K562 (cell line): Measurements from ENCODE around the gene ZKSCAN1. TPM values are rescaled to one million over a fixed set of nuclear protein-coding genes. Genes with fewer than 3 reads are reported as not detected.

Experiments
- ATAC-seq: fragments of 200-7000 bp; cut with Tn5 transposase; 3 replicates; pipeline ENCODE4 v1.9.1; 2020; ENCODE audit warnings: moderate library complexity
- BruUV-seq: library from RNA; stranded (reverse); fragments of 400-500 nt; replicated peaks from 2 replicates; lab custom pipeline; 2021; lab: Mats Ljungman, UMichigan
- CTCF ChIA-PET: fragments of 300-600 bp; formaldehyde crosslinking; extraction: SDS; loops from one replicate; lab custom pipeline; 2021; ENCODE audit warnings: low intra/inter-chr PET ratio; lab: Yijun Ruan, JAX
- POLR2A ChIA-PET: fragments of 300-600, 350-650 bp; sonication (Branson Sonifier 250); formaldehyde crosslinking; extraction: SDS; loops from one replicate; lab custom pipeline; 2021; ENCODE audit warnings: antibody characterized with exemption, inconsistent platforms; lab: Yijun Ruan, JAX
- DNase-seq, 4 experiments: peaks; one replicate each; pipeline versions ENCODE4 v3.0.0 to v3.0.0-alpha.2; 2011 to 2018; ENCODE audit warnings: low spot score in 3 of 4, mixed read lengths in 3 of 4; ENCODE audit errors: extremely low read depth in 1 of 4
- FAIRE-seq: peaks from 2 replicates; lab custom pipeline; 2011; peaks lifted over from hg19 to GRCh38; lab: Jason Lieb, UNC
- H2AFZ ChIP-seq: 2 replicates; pipeline ENCODE4 v1.6.0; 2011; ENCODE audit warnings: low read depth, low read length, control low read depth, inconsistent platforms
- H3K27ac ChIP-seq: fragments of 200-600 bp; 3 replicates; pipeline ENCODE4 v1.8.0; 2011; ENCODE audit warnings: low read depth, mild to moderate bottlenecking, control low read depth, inconsistent platforms, low read length, moderate library complexity, mixed read lengths; ENCODE audit errors: extremely low read depth
- H3K27me3 ChIP-seq, 2 experiments: fragments of 300-600 bp in 1 of 2; 2 replicates in 1 of 2; 3 replicates in 1 of 2; pipeline versions ENCODE4 v1.6.0 to v1.8.0; 2011; ENCODE audit warnings: inconsistent platforms in 2 of 2, low read length in 2 of 2, mild to moderate bottlenecking in 1 of 2, mixed read lengths in 1 of 2, moderate library complexity in 1 of 2; ENCODE audit not compliant: control insufficient read depth in 2 of 2, insufficient read depth in 2 of 2
- H3K36me3 ChIP-seq: fragments of 300-600 bp; 3 replicates; pipeline ENCODE4 v1.8.0; 2011; ENCODE audit warnings: mild to moderate bottlenecking, low read length, inconsistent platforms; ENCODE audit not compliant: control insufficient read depth, insufficient read depth
- H3K4me1 ChIP-seq, 2 experiments: fragments of 200-600 bp in 1 of 2; replicated peaks in 1 of 2; 2 replicates in 1 of 2; 3 replicates in 1 of 2; pipeline versions ENCODE4 v1.5.1 to v1.8.0; 2011; ENCODE audit warnings: inconsistent platforms in 2 of 2, low read length in 2 of 2, mild to moderate bottlenecking in 1 of 2, mixed read lengths in 1 of 2, moderate library complexity in 1 of 2; ENCODE audit not compliant: control insufficient read depth in 2 of 2, insufficient read depth in 2 of 2
- H3K4me2 ChIP-seq: 2 replicates; pipeline ENCODE4 v1.6.1; 2011; ENCODE audit warnings: low read length, control low read depth, inconsistent platforms, mixed read lengths; ENCODE audit not compliant: insufficient read depth
- H3K4me3 ChIP-seq: fragments of 200-600 bp; sonication (generic), shearing (Covaris generic); 2 replicates; pipeline ENCODE4 v1.5.1; 2016; ENCODE audit warnings: control low read depth, inconsistent platforms
- H3K79me2 ChIP-seq: fragments of 200-600 bp; 3 replicates; pipeline ENCODE4 v1.8.0; 2011; ENCODE audit warnings: low read length, inconsistent platforms; ENCODE audit not compliant: control insufficient read depth, insufficient read depth
- H3K9ac ChIP-seq, 2 experiments: 2 replicates each; pipeline versions ENCODE4 v1.6.0 to v1.6.1; 2011; ENCODE audit warnings: low read depth in 2 of 2, low read length in 2 of 2, control low read depth in 1 of 2, inconsistent platforms in 1 of 2, mild to moderate bottlenecking in 1 of 2, mixed read lengths in 1 of 2; ENCODE audit not compliant: insufficient read depth in 1 of 2
- H3K9me1 ChIP-seq: one replicate; pipeline ENCODE4 v1.6.0; 2011; ENCODE audit warnings: inconsistent platforms, mild to moderate bottlenecking, low read length, moderate library complexity; ENCODE audit not compliant: control insufficient read depth, insufficient read depth
- H3K9me3 ChIP-seq: replicated peaks from 2 replicates; pipeline ENCODE4 v1.5.1; 2011; ENCODE audit warnings: low read depth, low read length, inconsistent platforms; ENCODE audit not compliant: control insufficient read depth, insufficient read depth
- H4K20me1 ChIP-seq: replicated peaks from 2 replicates; pipeline ENCODE4 v1.6.1; 2011; ENCODE audit warnings: low read length, inconsistent platforms, mixed read lengths; ENCODE audit not compliant: control insufficient read depth, insufficient read depth
- CEBPZ ChIP-seq: fragments of 150-350 bp; IDR thresholded peaks from 2 replicates; pipeline ENCODE4 v1.6.1; 2014; ENCODE audit warnings: low read depth, mild to moderate bottlenecking, low read length, borderline replicate concordance
- EWSR1 ChIP-seq: fragments of 450-650 bp; IDR thresholded peaks from 2 replicates; pipeline ENCODE4 v1.6.1; 2018; ENCODE audit warnings: borderline replicate concordance, mild to moderate bottlenecking, low read depth, moderate library complexity; ENCODE audit not compliant: partially characterized antibody
- KDM5B ChIP-seq: fragments of 200-600 bp; sonication (generic); IDR thresholded peaks from 2 replicates; pipeline ENCODE4 v1.6.1; 2012; ENCODE audit warnings: low read depth, mild to moderate bottlenecking, moderate library complexity, low read length, control low read depth, inconsistent platforms; ENCODE audit not compliant: insufficient replicate concordance
- MXI1 ChIP-seq: IDR thresholded peaks from 2 replicates; pipeline ENCODE4 v1.6.1; 2011; ENCODE audit warnings: low read depth, mild to moderate bottlenecking, improper control_type of control experiment, low read length
- MYNN ChIP-seq, 2 experiments: sonication (generic); formaldehyde crosslinking in 1 of 2; IDR thresholded peaks; 2 replicates each; pipeline versions ENCODE4 v1.5.0 to v1.6.1; 2016 to 2020; ENCODE audit warnings: antibody characterized with exemption in 1 of 2, missing genetic modification reagents in 1 of 2
- RBM14 ChIP-seq: fragments of 200-400 bp; formaldehyde crosslinking; IDR thresholded peaks from 2 replicates; pipeline ENCODE4 v1.6.1; 2018; ENCODE audit warnings: low read depth, mild to moderate bottlenecking, low read length, moderate library complexity, borderline replicate concordance; ENCODE audit not compliant: insufficient read depth
- SMARCA5 ChIP-seq: fragments of 450-650 bp; IDR thresholded peaks from 2 replicates; pipeline ENCODE4 v1.6.1; 2016
- SREBF2 ChIP-seq: sonication (generic); formaldehyde crosslinking; IDR thresholded peaks from 2 replicates; pipeline ENCODE4 v1.4.0; 2020; ENCODE audit warnings: mild to moderate bottlenecking, missing genetic modification reagents
- U2AF1 ChIP-seq: fragments of 200-400 bp; formaldehyde crosslinking; optimal IDR thresholded peaks from 2 replicates; pipeline ENCODE3; 2017; ENCODE audit warnings: mild to moderate bottlenecking, low read depth, low read length, moderate library complexity
- XRCC5 ChIP-seq: fragments of 200-400 bp; formaldehyde crosslinking; IDR thresholded peaks from 2 replicates; pipeline ENCODE4 v1.6.1; 2017; ENCODE audit warnings: low read depth, mild to moderate bottlenecking, low read length
- ZBTB5 ChIP-seq: fragments of 450-650 bp; IDR thresholded peaks from 2 replicates; pipeline ENCODE4 v1.6.1; 2017; ENCODE audit warnings: antibody characterized with exemption
- whole genome bisulfite sequencing: fragments of 100-300 bp; shearing (Covaris generic); methylation state at CpG from one replicate; pipeline ENCODE4 v1.1.6; 2016; ENCODE audit warnings: low coverage, mixed read lengths; ENCODE audit not compliant: insufficient coverage; ENCODE audit errors: missing lambda C conversion rate; 5-methylcytosine and 5-hydroxymethylcytosine counted together
- in situ Hi-C: fragments of 300-500 bp; cut with MboI; formaldehyde crosslinking; loops from 4 replicates; pipeline ENCODE4 v1.15.0; 2018; ENCODE audit warnings: inconsistent platforms, mixed read lengths
- intact Hi-C: fragments of 100-400 bp; cut with micrococcal nuclease; formaldehyde crosslinking; loops from 2 replicates; pipeline ENCODE4 v1.14.2; 2022
- polyA plus RNA-seq, 8 experiments: library from polyadenylated mRNA; depleted of rRNA in 4 of 8; stranded (reverse) in 5 of 8; unstranded in 3 of 8; fragments of >200 nt; fragmentation: Nextera tagmentation in 2 of 8; fragmentation: Illumina TruSeq in 1 of 8; extraction: Ambion mirVana in 2 of 8; extraction: Trizol in 1 of 8; gene quantifications; 2 replicates each; pipeline versions ENCODE4 v1.2.1 to v1.2.3, GENCODE V29; 2011 to 2014; ENCODE audit warnings: inconsistent platforms in 1 of 8, missing spikeins in 1 of 8
- total RNA-seq, 7 experiments: library from RNA; depleted of rRNA in 6 of 7; stranded (reverse); fragments of >200 nt in 6 of 7; fragmentation: Illumina TruSeq in 2 of 7; extraction: Trizol in 2 of 7; gene quantifications; 2 replicates each; pipeline versions ENCODE4 v1.2.1 to v1.2.3, GENCODE V29; 2011 to 2021; ENCODE audit warnings: low replicate concordance in 1 of 7
- TF ChIP-seq, protein P1 (sequence below): sonication (generic); formaldehyde crosslinking; IDR thresholded peaks from 2 replicates; pipeline ENCODE4 v1.8.1; 2023; ENCODE audit warnings: mild to moderate bottlenecking, missing genetic modification reagents, moderate library complexity

Gene ZKSCAN1
- total and polyA plus RNA-seq, 9 of the 15 experiments (the other 6 are each of a cell fraction or from before 2014, with no cell fraction given), result 5.3 to 43.0 (median 23.2) TPM

- TF ChIP-seq, protein P1, sequence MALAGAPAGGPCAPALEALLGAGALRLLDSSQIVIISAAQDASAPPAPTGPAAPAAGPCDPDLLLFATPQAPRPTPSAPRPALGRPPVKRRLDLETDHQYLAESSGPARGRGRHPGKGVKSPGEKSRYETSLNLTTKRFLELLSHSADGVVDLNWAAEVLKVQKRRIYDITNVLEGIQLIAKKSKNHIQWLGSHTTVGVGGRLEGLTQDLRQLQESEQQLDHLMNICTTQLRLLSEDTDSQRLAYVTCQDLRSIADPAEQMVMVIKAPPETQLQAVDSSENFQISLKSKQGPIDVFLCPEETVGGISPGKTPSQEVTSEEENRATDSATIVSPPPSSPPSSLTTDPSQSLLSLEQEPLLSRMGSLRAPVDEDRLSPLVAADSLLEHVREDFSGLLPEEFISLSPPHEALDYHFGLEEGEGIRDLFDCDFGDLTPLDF (CRISPR knock-in tag), result no peak
- TF ChIP-seq CEBPZ, result no peak
These were observed 37.8 kb downstream of the ZKSCAN1 start (continued) for GRCh38 chr7:100053215-100053614.

GRCh38 chr7:100057006-100057405 lies 41.6 kb downstream of the ZKSCAN1 start:
- H3K79me2 ChIP-seq, result no peaks in the 10 kb centered on the region; the same call in 2 of the 3 replicates
- no peaks in the 10 kb centered on the region for H3K27me3 ChIP-seq
- in situ Hi-C loops (no loop called here), intact Hi-C loops (no loop called here)
- FAIRE-seq (no peak), DNase-seq (no peak), ATAC-seq (no peak)
- no peak overlapping the region for H3K27ac ChIP-seq
- WGBS, result 78% methylated on average over 8 of the region's 10 CpGs
- H3K9me1 ChIP-seq, result no peaks in the 10 kb centered on the region
- BruUV-seq, result TSS peak; percentile 2
- ChIA-PET POLR2A (interaction anchor here (0.7 kb wide), 1 partner anchor 67 kb away, joined by 3 read pairs; no protein-coding TSS in a partner anchor), CTCF (interaction anchor here (0.5 kb wide), 1 partner anchor 568 kb away, joined by 4 read pairs; no protein-coding TSS in a partner anchor)
- H3K4me1 ChIP-seq, result peaks cover 0 to 4% of the 10 kb centered on the region in 2 experiments; a peak in 3 of 5 replicates
- no peak overlapping the region for H2AFZ ChIP-seq
- H3K9ac ChIP-seq, result peak overlapping the region in 1 of 2 experiments; percentile 39; a peak in 1 of 4 replicates
- H3K4me3 ChIP-seq, result no peak overlapping the region
- H3K9me3 ChIP-seq, result no peaks in the 10 kb centered on the region
- no peaks in the 10 kb centered on the region for H4K20me1 ChIP-seq
- peaks cover 41% of the 10 kb centered on the region; the same call in 2 of the 3 replicates for H3K36me3 ChIP-seq
- H3K4me2 ChIP-seq, result no peak overlapping the region
- TF ChIP-seq XRCC5 (no peak), ZBTB5 (no peak), KDM5B (no peak), U2AF1 (no peak), EWSR1 (no peak), SMARCA5 (no peak), SREBF2 (CRISPR knock-in tag) (no peak), MXI1 (no peak), RBM14 (no peak), MYNN (IDR thresholded peaks at IDR 0.05) (no peak), MYNN (CRISPR knock-in tag; IDR thresholded peaks at IDR 0.05) (no peak)
